ENCODE measurements around the gene BGLAP. TPM values are rescaled to one million over a fixed set of nuclear protein-coding genes. Genes with fewer than 3 reads are reported as not detected.

The BGLAP gene
- total RNA-seq, 1 experiment from 2014 or later, result 0.67 TPM

DNA sequence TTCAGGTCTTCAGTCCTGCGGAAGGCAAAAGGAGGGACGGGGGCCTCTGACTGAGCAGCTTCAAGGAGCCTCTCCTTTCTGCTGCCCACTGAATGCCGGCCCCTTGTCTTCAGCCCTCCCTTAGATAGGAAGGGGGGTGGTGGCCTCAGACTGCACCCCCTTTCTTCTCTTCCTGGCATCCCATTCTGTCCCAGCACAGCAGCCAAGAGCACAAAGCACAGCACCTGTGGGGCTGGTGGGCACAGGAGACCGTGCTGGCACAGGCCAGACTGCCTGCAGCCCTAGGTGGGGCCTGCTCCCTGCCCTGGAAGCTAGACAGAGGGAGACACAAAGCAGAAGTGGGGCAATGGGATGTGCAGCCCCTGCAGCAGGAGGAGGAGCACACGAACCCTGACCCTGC lies 7.6 kb downstream of the BGLAP start:
- H3K4me3 ChIP-seq (ENCODE audit: low read depth in 2 of 2, low read length in 2 of 2), result no peak overlapping the region
- ChIA-PET POLR2A (no interaction called here), CTCF (no interaction called here)
- no peak overlapping the region for H3K27ac ChIP-seq (ENCODE audit: low read length)
- BruUV-seq (replicated peaks), result TSS peak; percentile 70
- ATAC-seq (no peak), DNase-seq (ENCODE audit: low read depth, low spot score) (no peak)
- H3K4me1 ChIP-seq (ENCODE audit: control insufficient read depth, insufficient read depth, low read length), result peaks cover 9% of the 10 kb centered on the region
- in situ Hi-C loops (cut with HindIII; ENCODE audit: low pct_unique_long_range_greater_than_20kb, low sequenced_read_pairs) (no loop called here), intact Hi-C loops (cut with micrococcal nuclease; ENCODE audit: unreplicated experiment) (no loop called here)
- no peaks in the 10 kb centered on the region for H3K9me3 ChIP-seq (ENCODE audit: control insufficient read depth, insufficient read depth, low read depth, low read length)
- TF ChIP-seq POLR2AphosphoS5 (IDR thresholded peaks at IDR 0.05; ENCODE audit: low read depth, low read length) (no peak), TCF7L2 (IDR thresholded peaks at IDR 0.05; ENCODE audit: low read depth, low read length) (no peak), SIN3A (IDR thresholded peaks at IDR 0.05; ENCODE audit: borderline replicate concordance, insufficient read depth, low read depth, low read length) (no peak)
- TF ChIP-seq, protein P1, sequence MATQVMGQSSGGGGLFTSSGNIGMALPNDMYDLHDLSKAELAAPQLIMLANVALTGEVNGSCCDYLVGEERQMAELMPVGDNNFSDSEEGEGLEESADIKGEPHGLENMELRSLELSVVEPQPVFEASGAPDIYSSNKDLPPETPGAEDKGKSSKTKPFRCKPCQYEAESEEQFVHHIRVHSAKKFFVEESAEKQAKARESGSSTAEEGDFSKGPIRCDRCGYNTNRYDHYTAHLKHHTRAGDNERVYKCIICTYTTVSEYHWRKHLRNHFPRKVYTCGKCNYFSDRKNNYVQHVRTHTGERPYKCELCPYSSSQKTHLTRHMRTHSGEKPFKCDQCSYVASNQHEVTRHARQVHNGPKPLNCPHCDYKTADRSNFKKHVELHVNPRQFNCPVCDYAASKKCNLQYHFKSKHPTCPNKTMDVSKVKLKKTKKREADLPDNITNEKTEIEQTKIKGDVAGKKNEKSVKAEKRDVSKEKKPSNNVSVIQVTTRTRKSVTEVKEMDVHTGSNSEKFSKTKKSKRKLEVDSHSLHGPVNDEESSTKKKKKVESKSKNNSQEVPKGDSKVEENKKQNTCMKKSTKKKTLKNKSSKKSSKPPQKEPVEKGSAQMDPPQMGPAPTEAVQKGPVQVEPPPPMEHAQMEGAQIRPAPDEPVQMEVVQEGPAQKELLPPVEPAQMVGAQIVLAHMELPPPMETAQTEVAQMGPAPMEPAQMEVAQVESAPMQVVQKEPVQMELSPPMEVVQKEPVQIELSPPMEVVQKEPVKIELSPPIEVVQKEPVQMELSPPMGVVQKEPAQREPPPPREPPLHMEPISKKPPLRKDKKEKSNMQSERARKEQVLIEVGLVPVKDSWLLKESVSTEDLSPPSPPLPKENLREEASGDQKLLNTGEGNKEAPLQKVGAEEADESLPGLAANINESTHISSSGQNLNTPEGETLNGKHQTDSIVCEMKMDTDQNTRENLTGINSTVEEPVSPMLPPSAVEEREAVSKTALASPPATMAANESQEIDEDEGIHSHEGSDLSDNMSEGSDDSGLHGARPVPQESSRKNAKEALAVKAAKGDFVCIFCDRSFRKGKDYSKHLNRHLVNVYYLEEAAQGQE (IDR thresholded peaks at IDR 0.05; ENCODE audit: insufficient read depth in 1 of 2, low read depth in 2 of 2, low read length in 1 of 2), result no peak
- TF ChIP-seq, protein P2, sequence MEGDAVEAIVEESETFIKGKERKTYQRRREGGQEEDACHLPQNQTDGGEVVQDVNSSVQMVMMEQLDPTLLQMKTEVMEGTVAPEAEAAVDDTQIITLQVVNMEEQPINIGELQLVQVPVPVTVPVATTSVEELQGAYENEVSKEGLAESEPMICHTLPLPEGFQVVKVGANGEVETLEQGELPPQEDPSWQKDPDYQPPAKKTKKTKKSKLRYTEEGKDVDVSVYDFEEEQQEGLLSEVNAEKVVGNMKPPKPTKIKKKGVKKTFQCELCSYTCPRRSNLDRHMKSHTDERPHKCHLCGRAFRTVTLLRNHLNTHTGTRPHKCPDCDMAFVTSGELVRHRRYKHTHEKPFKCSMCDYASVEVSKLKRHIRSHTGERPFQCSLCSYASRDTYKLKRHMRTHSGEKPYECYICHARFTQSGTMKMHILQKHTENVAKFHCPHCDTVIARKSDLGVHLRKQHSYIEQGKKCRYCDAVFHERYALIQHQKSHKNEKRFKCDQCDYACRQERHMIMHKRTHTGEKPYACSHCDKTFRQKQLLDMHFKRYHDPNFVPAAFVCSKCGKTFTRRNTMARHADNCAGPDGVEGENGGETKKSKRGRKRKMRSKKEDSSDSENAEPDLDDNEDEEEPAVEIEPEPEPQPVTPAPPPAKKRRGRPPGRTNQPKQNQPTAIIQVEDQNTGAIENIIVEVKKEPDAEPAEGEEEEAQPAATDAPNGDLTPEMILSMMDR (IDR thresholded peaks at IDR 0.05), result no peak
- H3K27me3 ChIP-seq (ENCODE audit: control insufficient read depth, insufficient read depth, low read length), result no peaks in the 10 kb centered on the region
- no peaks in the 10 kb centered on the region; the same call in none of the 2 replicates for H3K36me3 ChIP-seq (ENCODE audit: control insufficient read depth, insufficient read depth, low read length)

DNA sequence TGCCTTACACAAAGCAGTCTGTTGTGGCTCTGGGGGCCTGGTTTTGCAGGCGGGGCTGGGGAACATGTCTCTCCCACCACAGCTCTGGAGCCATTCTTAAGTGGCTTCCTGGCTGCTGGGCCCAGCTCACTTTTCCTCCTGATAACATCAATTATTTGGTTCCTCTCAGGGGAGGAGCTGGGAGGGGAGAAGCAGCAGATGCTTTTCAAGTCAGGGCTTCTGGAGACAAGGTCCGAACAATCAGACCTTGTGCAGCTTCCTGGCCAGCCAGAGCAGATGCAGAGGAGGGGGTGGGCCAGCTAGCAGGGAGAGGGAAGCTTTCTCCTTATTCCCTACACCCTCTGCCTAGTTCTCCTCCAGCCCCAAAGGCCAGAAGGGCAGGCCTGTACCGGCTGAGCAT lies 9.5 kb downstream of the BGLAP start:
- Histone ChIP-seq H3K9me3 (ENCODE audit: control insufficient read depth, insufficient read depth, low read depth, low read length) (no peaks in the 10 kb centered on the region), H3K36me3 (ENCODE audit: control insufficient read depth, insufficient read depth, low read length) (peaks cover 2% of the 10 kb centered on the region), H3K4me1 (ENCODE audit: control insufficient read depth, insufficient read depth, low read length) (peaks cover 5% of the 10 kb centered on the region), H3K4me3 (ENCODE audit: low read depth in 2 of 2, low read length in 2 of 2) (no peak overlapping the region), H3K27me3 (ENCODE audit: control insufficient read depth, insufficient read depth, low read length) (no peaks in the 10 kb centered on the region), H3K27ac (ENCODE audit: low read length) (no peak overlapping the region)
- CTCF ChIA-PET, result no interaction called here
- POLR2A ChIA-PET, result no interaction called here
- ATAC-seq (no peak), DNase-seq (ENCODE audit: low read depth, low spot score) (no peak)
- intact Hi-C loops (cut with micrococcal nuclease; ENCODE audit: unreplicated experiment), result no loop called here
- in situ Hi-C loops (cut with HindIII; ENCODE audit: low pct_unique_long_range_greater_than_20kb, low sequenced_read_pairs), result no loop called here
- TF ChIP-seq, protein P1 (IDR thresholded peaks at IDR 0.05; ENCODE audit: insufficient read depth in 1 of 2, low read depth in 2 of 2, low read length in 1 of 2), result no peak
- no peak for TF ChIP-seq POLR2AphosphoS5 (IDR thresholded peaks at IDR 0.05; ENCODE audit: low read depth, low read length)
- TF ChIP-seq TCF7L2 (IDR thresholded peaks at IDR 0.05; ENCODE audit: low read depth, low read length), result no peak
- TF ChIP-seq SIN3A (IDR thresholded peaks at IDR 0.05; ENCODE audit: borderline replicate concordance, insufficient read depth, low read depth, low read length), result no peak
- TF ChIP-seq, protein P2 (IDR thresholded peaks at IDR 0.05), result no peak
- no TSS peak for BruUV-seq (replicated peaks)

Measured in Panc1 (cell line).